Superior temporal gyrus (tissue), 1 donor: ENCODE results near the gene CARD9.

Experiments used
- DNase-seq: peaks from one replicate; pipeline ENCODE4 v3.0.0-alpha.2; 2016; ENCODE audit errors: extremely low spot score

CARD9 gene

GRCh38 chr9:136347472-136348256, 25.8 kb downstream of the CARD9 start:
- DNase-seq: no peak

- no peak for DNase-seq
These were observed 26.5 kb downstream of the CARD9 start for GRCh38 chr9:136346927-136347465.

- no peak for DNase-seq
These were observed 27.4 kb downstream of the CARD9 start for GRCh38 chr9:136346157-136346481.

DNA sequence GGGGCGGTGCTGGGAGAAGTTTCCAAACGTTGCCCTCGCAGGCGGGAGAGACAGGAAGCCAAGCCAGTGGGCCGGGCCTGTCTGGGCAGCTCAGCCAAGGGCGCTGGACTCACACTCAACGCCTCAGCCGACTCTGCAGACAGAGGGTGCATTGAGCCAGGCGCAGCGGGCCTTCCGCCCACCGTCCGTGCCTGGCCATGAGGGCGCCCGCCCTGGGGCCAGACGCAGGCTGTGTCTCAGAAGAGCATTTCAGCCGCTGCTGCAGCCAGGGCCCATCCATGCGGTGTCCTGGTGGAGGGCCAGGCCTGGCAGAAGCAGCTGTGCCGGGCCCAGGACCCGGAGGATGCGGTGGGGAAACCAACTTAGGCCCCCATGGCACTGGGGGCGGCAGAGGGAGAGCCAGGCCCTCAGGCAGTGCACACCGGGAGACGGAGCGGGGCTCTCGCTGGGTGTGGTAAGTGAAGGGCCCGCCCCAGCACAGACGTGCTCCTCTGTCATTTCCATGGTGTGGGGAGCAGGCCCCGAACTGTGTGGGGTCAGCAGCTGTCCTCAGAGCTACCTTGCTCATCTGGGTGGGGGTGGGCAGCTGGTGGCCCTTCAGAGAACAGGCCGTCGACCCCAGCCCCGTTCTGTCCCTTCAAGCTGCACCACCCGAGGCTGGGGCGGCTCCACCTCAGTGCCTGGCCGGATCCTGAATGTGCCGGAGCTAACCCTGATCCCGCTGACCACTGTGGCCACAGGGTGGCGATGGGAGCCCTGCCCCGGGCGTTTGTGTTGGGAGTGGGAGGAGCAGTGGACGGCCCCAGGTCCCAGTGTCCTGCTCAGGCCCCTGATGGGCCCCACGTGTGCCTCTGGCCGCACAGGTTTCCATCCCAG, 27.9 kb downstream of the CARD9 start:
- peak; percentile 85 for DNase-seq

DNA sequence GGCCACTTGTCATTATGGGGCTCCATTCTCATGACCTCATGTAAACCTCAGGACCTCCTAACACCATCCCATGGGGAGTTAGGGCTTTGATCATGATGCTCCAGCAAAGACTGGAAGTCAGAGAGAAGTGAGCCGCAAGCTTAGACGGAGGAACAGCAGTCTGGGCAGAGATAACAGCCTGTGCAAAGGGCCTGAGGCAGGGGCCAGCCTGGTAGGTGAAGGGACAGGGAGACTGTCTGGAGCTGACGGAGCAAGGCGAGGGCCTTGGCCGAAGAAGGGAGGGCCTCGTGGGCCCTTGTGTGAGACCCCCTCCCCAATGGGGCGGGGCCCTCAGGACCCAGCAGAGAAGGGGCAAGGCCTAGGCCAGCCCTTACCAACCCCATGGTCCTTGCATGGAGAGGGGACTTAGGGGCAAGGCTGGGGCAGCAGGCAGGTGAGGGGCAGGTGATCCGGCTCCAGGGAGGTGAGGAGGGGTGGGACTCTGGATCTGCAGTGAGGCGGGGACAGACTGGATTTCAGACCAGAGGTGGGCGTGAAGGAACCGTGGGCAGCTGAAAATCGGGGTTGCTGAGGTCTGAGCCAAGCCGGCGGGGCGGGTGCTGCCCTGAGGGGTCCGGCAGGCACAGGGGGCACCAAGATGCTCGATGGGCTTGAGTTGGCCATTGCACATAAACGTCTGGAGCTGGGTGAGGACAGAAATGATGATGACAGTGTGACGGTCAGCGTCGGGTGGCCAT, 28.8 kb downstream of the CARD9 start:
- no peak for DNase-seq

- no peak for DNase-seq
These were observed 29.6 kb downstream of the CARD9 start for GRCh38 chr9:136343884-136344269.

- no peak for DNase-seq
These were observed 30.2 kb downstream of the CARD9 start for GRCh38 chr9:136343121-136343883.

- peak; percentile 52 for DNase-seq
These were observed 31.0 kb downstream of the CARD9 start for GRCh38 chr9:136342181-136343120.

DNA sequence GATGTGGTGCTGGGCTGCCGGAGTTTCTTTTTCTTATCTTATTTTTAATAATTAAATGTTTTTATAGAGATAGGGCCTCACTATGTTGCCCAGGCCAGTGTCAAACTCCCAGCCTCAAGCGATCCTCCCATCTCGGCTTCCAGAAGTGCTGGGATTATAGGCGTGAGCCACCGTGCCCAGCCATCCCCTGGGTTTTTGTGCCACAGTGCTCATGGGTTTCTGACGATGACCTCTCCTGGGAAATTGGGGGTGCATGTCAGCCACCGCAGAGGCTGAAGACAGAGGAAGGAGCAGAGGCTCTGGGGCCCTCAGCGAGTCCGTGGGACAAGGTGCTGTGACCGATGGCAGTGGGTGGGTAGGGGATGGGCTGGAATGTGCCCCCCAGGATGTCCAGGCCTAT, 31.7 kb downstream of the CARD9 start:
- DNase-seq: no peak

GRCh38 chr9:136341042-136341655, 32.3 kb downstream of the CARD9 start:
- no peak for DNase-seq

DNA sequence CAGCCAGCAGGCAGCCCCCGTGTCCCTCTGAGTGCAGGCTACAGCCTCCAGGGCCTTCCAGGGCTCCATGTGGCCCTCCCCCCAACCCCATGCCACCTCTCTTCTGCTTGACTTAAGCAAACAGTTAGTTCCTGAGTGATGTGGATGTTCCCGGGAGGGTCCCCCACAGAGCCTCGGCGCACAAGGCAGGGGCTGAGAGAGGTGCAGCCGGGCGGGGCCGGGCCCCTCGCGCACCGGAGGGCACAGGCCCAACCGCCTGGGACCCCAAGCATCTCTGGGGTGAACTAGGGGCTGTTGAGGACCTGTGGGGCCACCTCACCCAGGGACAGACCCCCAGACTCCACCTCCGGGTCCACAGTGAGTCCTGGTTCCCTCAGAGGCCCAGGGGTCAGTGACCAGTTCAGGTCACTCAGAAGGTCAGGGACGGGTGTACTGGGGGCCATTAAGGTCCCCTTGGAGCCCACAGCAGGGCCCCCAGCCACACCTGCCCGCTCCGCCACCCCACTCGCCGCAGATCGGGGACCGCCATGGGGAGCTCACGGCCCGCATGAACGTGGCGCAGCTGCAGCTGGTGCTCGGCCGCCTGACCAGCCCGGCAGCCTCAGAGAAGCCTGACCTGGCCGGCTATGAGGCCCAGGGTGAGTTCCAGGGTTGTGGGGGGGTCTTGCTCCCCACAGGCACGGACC, 33.0 kb downstream of the CARD9 start:
- no peak for DNase-seq

- no peak for DNase-seq
These were observed 33.5 kb downstream of the CARD9 start for GRCh38 chr9:136339958-136340310.

DNA sequence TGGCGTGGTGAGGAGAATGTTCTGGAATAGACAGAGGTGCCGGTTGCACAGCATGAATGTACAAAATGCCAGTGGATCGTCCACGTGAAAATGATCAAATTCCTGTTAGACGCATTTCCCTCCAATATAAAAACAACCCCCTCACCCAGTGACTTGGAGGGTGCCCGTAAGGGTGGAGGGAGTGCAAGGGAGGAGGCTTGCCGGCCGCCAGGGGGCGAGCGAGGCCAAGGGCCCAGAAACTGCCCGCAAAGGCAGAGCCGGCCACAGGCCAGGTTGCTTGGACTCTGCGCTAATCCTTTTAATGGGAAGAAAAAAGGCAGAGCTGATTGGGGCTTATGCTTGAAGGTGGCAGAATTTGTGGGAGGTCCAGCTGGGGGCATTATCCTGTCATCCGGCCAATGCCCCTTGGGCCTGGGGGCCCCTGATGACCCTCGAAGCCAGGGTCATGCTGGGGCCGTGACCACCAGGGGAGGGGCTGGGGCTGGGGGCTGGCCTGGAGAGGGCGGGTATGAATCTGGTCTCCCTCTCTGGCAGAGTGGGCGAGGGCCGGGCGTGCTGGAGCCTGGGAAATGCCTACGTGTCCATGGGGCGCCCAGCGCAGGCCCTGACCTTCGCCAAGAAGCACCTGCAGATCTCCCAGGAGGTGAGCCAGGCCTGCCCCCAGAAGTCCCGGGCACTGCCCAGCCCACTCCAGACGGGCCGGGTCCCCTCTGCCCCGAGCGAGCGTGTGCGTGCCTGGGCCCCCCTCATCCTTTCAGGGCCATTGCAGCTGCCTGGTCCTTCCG, 34.1 kb downstream of the CARD9 start:
- peak; percentile 74 for DNase-seq

DNA sequence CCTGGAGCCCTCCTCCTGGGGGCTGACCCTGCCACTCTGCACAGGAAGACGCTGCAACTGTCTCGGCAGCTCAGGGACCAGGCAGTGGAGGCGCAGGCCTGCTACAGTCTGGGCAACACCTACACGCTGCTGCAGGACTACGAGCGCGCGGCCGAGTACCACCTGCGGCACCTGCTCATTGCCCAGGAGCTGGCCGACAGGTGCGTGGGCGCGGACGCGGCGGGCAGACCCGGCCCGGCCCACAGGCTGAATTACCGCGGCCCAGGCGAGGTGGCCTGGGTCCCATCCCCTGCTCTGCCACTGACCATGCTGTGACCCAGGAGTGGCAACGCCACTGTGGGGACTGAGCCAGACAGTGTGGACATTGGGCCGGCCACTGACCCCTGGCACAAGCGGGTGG, 35.0 kb downstream of the CARD9 start:
- no peak for DNase-seq

GRCh38 chr9:136337416-136338395, 35.8 kb downstream of the CARD9 start:
- no peak for DNase-seq

- DNase-seq: no peak
These were observed 36.6 kb downstream of the CARD9 start for GRCh38 chr9:136336881-136337280.

DNA sequence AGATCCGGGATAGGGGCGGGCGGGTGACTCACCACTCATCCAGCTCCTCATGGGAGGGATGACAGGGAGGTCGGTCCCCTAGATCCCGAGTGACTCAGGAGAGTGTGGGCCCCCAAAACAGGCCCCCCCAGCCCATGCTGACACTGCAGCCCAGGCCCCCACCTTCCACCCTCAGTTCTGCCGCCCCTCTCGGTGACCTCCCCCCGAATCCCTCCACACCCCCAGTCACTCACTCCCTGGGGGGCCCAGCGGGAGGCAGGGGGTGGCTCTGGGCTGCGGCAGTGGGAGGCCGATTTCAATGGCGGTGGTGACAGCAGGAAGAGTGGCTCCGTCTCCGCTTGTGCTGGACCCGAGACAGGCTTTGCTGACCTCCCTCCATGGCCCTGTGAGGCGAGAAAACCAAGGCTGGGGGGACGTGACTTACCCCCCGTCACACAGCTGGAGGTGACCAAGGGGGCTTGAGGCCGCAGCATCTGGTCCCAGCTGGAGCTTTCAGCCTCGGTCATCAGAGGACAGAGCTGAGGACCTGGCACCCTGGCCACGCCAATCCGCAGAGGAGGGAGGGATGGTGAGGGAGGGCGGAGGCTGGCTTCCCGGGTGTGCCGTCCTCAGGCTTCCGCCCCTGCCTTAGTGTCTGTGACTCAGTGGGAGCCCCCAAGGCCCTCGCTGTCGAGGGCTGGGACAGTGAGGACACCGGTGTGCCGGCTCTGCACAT, 37.2 kb downstream of the CARD9 start:
- no peak for DNase-seq
